GF-D8 (cell line): ENCODE measurements around the gene TRDMT1.

Experiments
- DNase-seq: peaks from one replicate; lab custom pipeline; 2025; lab: John Stamatoyannopoulos, UW

Gene TRDMT1

GRCh38 chr10:17200912-17201793, at the start of gene TRDMT1:
TRDMT1 (minus strand) TSS chr10:17201672; CDS start chr10:17201634, 38 bp downstream.
- DNase-seq, result peak; percentile 70

- DNase-seq, result no peak
These were observed 49.3 kb upstream of the TRDMT1 start for GRCh38 chr10:17250736-17251135.

- DNase-seq, result no peak
These were observed 48.3 kb upstream of the TRDMT1 start for GRCh38 chr10:17249820-17250219.

GRCh38 chr10:17248964-17249363, 47.5 kb upstream of the TRDMT1 start:
- DNase-seq, result no peak

GRCh38 chr10:17247210-17247609, 45.7 kb upstream of the TRDMT1 start:
- DNase-seq, result no peak

GRCh38 chr10:17244700-17245365, 43.4 kb upstream of the TRDMT1 start:
- DNase-seq, result no peak

- no peak for DNase-seq
These were observed 40.3 kb upstream of the TRDMT1 start for GRCh38 chr10:17241611-17242333.

GRCh38 chr10:17240616-17241015, 39.1 kb upstream of the TRDMT1 start:
- DNase-seq, result no peak

GRCh38 chr10:17240096-17240495, 38.6 kb upstream of the TRDMT1 start:
- DNase-seq, result no peak

GRCh38 chr10:17239345-17240085, 38.0 kb upstream of the TRDMT1 start:
- DNase-seq, result no peak

GRCh38 chr10:17238445-17239291, 37.2 kb upstream of the TRDMT1 start:
- no peak for DNase-seq

- no peak for DNase-seq
These were observed 36.5 kb upstream of the TRDMT1 start for GRCh38 chr10:17237915-17238444.

- DNase-seq, result no peak
These were observed 35.7 kb upstream of the TRDMT1 start for GRCh38 chr10:17237149-17237527.

GRCh38 chr10:17236468-17237148, 35.1 kb upstream of the TRDMT1 start:
- no peak for DNase-seq

- DNase-seq, result no peak
These were observed 33.7 kb upstream of the TRDMT1 start for GRCh38 chr10:17235136-17235535.

- no peak for DNase-seq
These were observed 33.0 kb upstream of the TRDMT1 start for GRCh38 chr10:17234431-17234945.

GRCh38 chr10:17233286-17233991, 32.0 kb upstream of the TRDMT1 start:
- DNase-seq, result no peak

GRCh38 chr10:17232276-17232960, 30.9 kb upstream of the TRDMT1 start:
- DNase-seq, result no peak

GRCh38 chr10:17231788-17232187, 30.3 kb upstream of the TRDMT1 start:
- no peak for DNase-seq
